Chondrocyte (in vitro differentiated cells): ENCODE results near the gene TTLL11. TPM values are rescaled to one million over a fixed set of nuclear protein-coding genes. Genes with fewer than 3 reads are reported as not detected.

Source experiments
- DNase-seq: peaks from one replicate; pipeline ENCODE4 v3.0.0; 2021; ENCODE audit warnings: mixed read lengths, low spot score
- H3K27ac Mint-ChIP-seq: one replicate; pipeline ENCODE4 v1.8.0; 2021; ENCODE audit warnings: mild to moderate bottlenecking, moderate library complexity, mixed read lengths; ENCODE audit not compliant: unreplicated experiment
- H3K27me3 Mint-ChIP-seq: 2 replicates; pipeline ENCODE4 v1.8.0; 2021; ENCODE audit warnings: low read depth, mixed read lengths
- H3K36me3 Mint-ChIP-seq: 2 replicates; pipeline ENCODE4 v1.8.0; 2021; ENCODE audit warnings: low read depth, mixed read lengths
- H3K4me1 Mint-ChIP-seq: 2 replicates; pipeline ENCODE4 v1.8.0; 2021; ENCODE audit warnings: low read depth, mild to moderate bottlenecking, mixed read lengths
- H3K4me3 Mint-ChIP-seq: one replicate; pipeline ENCODE4 v1.8.0; 2021; ENCODE audit warnings: mild to moderate bottlenecking, moderate library complexity, mixed read lengths; ENCODE audit not compliant: unreplicated experiment
- H3K9me3 Mint-ChIP-seq: 2 replicates; pipeline ENCODE4 v1.8.0; 2021; ENCODE audit warnings: low read depth, mixed read lengths
- CTCF ChIP-seq: fragments of 200-600 bp; sonication (generic); IDR thresholded peaks from 2 replicates; pipeline ENCODE4 v1.5.0; 2021; ENCODE audit warnings: antibody characterized with exemption, mild to moderate bottlenecking, moderate library complexity
- total RNA-seq: library from RNA; stranded (reverse); gene quantifications from 3 replicates; pipeline ENCODE4 v1.2.1, GENCODE V29; 2021

The TTLL11 gene
- total RNA-seq, 1 donor from 2014 or later, result 9.1 TPM

- H3K4me3 Mint-ChIP-seq, result no peak overlapping the region
- no peak overlapping the region for H3K27ac Mint-ChIP-seq
- no peaks in the 10 kb centered on the region for H3K36me3 Mint-ChIP-seq
- TF ChIP-seq CTCF, result no peak
- H3K4me1 Mint-ChIP-seq, result peaks cover 4% of the 10 kb centered on the region
- H3K9me3 Mint-ChIP-seq, result no peaks in the 10 kb centered on the region
- no peak for DNase-seq
- no peaks in the 10 kb centered on the region for H3K27me3 Mint-ChIP-seq
Observed at GRCh38 chr9:121914604-121915303, 178.4 kb downstream of the TTLL11 start.

- Mint-ChIP-seq H3K4me1 (peaks cover 4% of the 10 kb centered on the region), H3K27ac (no peak overlapping the region), H3K27me3 (no peaks in the 10 kb centered on the region), H3K36me3 (no peaks in the 10 kb centered on the region), H3K4me3 (no peak overlapping the region), H3K9me3 (no peaks in the 10 kb centered on the region)
- DNase-seq, result no peak
- no peak for TF ChIP-seq CTCF
Observed at GRCh38 chr9:121914017-121914595, 179.0 kb downstream of the TTLL11 start.

DNA sequence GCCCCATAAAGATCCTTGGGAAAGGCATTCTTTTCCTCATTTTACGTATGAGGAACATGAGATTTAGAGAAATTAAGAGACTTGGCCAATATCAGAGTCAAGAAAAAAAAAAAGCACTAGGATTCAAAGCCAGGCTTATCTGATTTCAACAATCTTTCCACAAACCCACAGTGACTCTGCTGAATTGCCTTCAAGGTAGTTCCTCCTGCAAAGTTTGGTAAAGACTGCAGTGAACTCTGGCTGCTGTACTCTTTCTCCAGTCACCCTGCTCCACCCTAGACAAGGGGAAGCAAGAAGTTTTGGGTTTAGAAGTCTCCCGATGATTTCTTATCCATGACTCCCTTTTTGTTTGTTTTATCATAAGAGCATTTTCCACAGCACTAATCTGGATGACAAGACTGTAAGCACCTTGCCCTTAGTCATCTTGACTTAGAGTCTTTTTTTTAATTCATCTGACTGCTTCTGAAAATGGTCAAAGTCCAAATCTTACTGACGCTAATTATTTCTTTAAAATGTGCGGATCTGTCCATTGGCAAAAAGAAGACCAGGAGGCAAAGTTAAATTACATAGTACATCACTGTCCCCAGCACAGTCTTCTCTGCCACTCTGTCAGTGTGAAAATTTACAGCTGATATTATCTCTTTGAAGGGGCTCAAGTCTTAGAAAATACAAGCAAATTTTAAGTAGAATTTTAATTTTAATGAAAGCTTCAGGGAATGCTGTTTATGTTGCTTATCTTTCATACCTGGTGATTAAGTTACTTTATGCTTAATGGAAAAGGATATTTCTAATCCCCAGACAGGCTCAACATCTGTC lies 180.1 kb downstream of the TTLL11 start:
- Mint-ChIP-seq H3K9me3 (no peaks in the 10 kb centered on the region), H3K4me1 (peaks cover 4% of the 10 kb centered on the region), H3K4me3 (no peak overlapping the region), H3K27me3 (no peaks in the 10 kb centered on the region), H3K36me3 (peaks cover 3% of the 10 kb centered on the region), H3K27ac (no peak overlapping the region)
- no peak for DNase-seq
- no peak for TF ChIP-seq CTCF

GRCh38 chr9:121910491-121911040 lies 182.5 kb downstream of the TTLL11 start:
- no peak for TF ChIP-seq CTCF
- H3K4me1 Mint-ChIP-seq, result peaks cover 3% of the 10 kb centered on the region

GRCh38 chr9:121909111-121909510 lies 184.0 kb downstream of the TTLL11 start:
- Mint-ChIP-seq H3K4me1 (peaks cover 3% of the 10 kb centered on the region), H3K4me3 (no peak overlapping the region), H3K27ac (no peak overlapping the region), H3K36me3 (peaks cover 3% of the 10 kb centered on the region), H3K27me3 (no peaks in the 10 kb centered on the region), H3K9me3 (no peaks in the 10 kb centered on the region)
- TF ChIP-seq CTCF, result no peak
- DNase-seq, result no peak

More at GRCh38 chr9:121910491-121911040, 182.5 kb downstream of the TTLL11 start:
- H3K4me3 Mint-ChIP-seq, result no peak overlapping the region
- no peaks in the 10 kb centered on the region for H3K27me3 Mint-ChIP-seq
- H3K36me3 Mint-ChIP-seq, result peaks cover 3% of the 10 kb centered on the region
- DNase-seq, result no peak
- no peaks in the 10 kb centered on the region for H3K9me3 Mint-ChIP-seq
- H3K27ac Mint-ChIP-seq, result no peak overlapping the region
